SIG-M5 (cell line): Measurements from ENCODE around the gene VASP.
"Not testable (repeated sequence)": the region's sequence is repeated elsewhere in the genome, so short reads cannot be mapped to it uniquely, and the experiment has no call there.

Experiments
- DNase-seq: peaks from one replicate; lab custom pipeline; 2025; lab: John Stamatoyannopoulos, UW

The VASP gene

GRCh38 chr19:45497791-45498190 lies 9.5 kb upstream of the VASP start:
- no peak for DNase-seq

GRCh38 chr19:45498411-45499195 lies 8.7 kb upstream of the VASP start, which contains the start of gene PPM1N:
PPM1N (plus strand) TSS chr19:45498443; CDS start chr19:45498473, 30 bp downstream.
- no peak for DNase-seq

- no peak for DNase-seq
Observed at GRCh38 chr19:45499196-45500180, 7.8 kb upstream of the VASP start.

- DNase-seq: no peak
Observed at GRCh38 chr19:45500918-45501729, 6.2 kb upstream of the VASP start.

GRCh38 chr19:45501730-45502014 lies 5.6 kb upstream of the VASP start:
- DNase-seq: no peak

GRCh38 chr19:45502111-45502510 lies 5.2 kb upstream of the VASP start:
- no peak for DNase-seq

- DNase-seq: no peak
Observed at GRCh38 chr19:45503909-45504308, 3.4 kb upstream of the VASP start.

- no peak for DNase-seq
Observed at GRCh38 chr19:45505151-45505995, 1.9 kb upstream of the VASP start.

- DNase-seq: no peak
Observed at GRCh38 chr19:45505996-45506245, 1.4 kb upstream of the VASP start.

GRCh38 chr19:45506246-45506988 lies 862 bp upstream of the VASP start:
- no peak for DNase-seq

- no peak for DNase-seq
Observed at GRCh38 chr19:45507872-45508416, 665 bp downstream of the VASP start.

- DNase-seq: no peak
Observed at GRCh38 chr19:45508417-45508860, 1.2 kb downstream of the VASP start.

- DNase-seq: no peak
Observed at GRCh38 chr19:45508861-45509691, 1.8 kb downstream of the VASP start.

- DNase-seq: no peak
Observed at GRCh38 chr19:45509692-45510015, 2.4 kb downstream of the VASP start.

GRCh38 chr19:45510352-45510751 lies 3.1 kb downstream of the VASP start:
- DNase-seq: not testable (repeated sequence)

- DNase-seq: no peak
Observed at GRCh38 chr19:45511074-45511473, 3.8 kb downstream of the VASP start.

GRCh38 chr19:45512881-45513483 lies 5.7 kb downstream of the VASP start:
- no peak for DNase-seq

GRCh38 chr19:45514376-45515051 lies 7.2 kb downstream of the VASP start:
- no peak for DNase-seq
